ENCODE measurements around the gene ACIN1. TPM values are rescaled to one million over a fixed set of nuclear protein-coding genes. Genes with fewer than 3 reads are reported as not detected.

ACIN1 gene
- total and polyA plus RNA-seq, 2 of the 13 experiments (the other 11 are each of a cell fraction or from before 2014, with no cell fraction given): 165 to 183 TPM

GRCh38 chr14:23105348-23105824 is 10.4 kb upstream of the ACIN1 start (continued):
- TF ChIP-seq ZNF318 (CRISPR knock-in tag; IDR thresholded peaks at IDR 0.05) (0 out of 2 replicates have a peak, but pooled peaks have one; percentile 22), SP140L (CRISPR knock-in tag; IDR thresholded peaks at IDR 0.05; ENCODE audit: borderline replicate concordance) (no peak), U2AF2 (IDR thresholded peaks at IDR 0.05; ENCODE audit: low read depth, low read length) (no peak), CSRNP2 (CRISPR knock-in tag; conservative IDR thresholded peaks at IDR 0.05; ENCODE audit: low read depth) (no peak), IRF2 (CRISPR knock-in tag; IDR thresholded peaks at IDR 0.05) (0 out of 2 replicates have a peak, but pooled peaks have one; percentile 5), ZNF770 (CRISPR knock-in tag; IDR thresholded peaks at IDR 0.05) (peak; percentile 84), JUND (CRISPR knock-in tag; IDR thresholded peaks at IDR 0.05) (no peak), FIP1L1 (IDR thresholded peaks at IDR 0.05; ENCODE audit: borderline replicate concordance, insufficient read depth, low read depth, low read length) (no peak), NR3C1 (CRISPR knock-in tag; IDR thresholded peaks at IDR 0.05) (no peak), XRCC5 (optimal IDR thresholded peaks at IDR 0.05; ENCODE audit: low read length) (no peak), POLR2AphosphoS2 (IDR thresholded peaks at IDR 0.05; ENCODE audit: low read depth, low read length) (no peak), ZXDC (CRISPR knock-in tag; IDR thresholded peaks at IDR 0.05) (no peak), ZNF598 (CRISPR knock-in tag; IDR thresholded peaks at IDR 0.05; ENCODE audit: borderline replicate concordance) (no peak), ZNF572 (CRISPR knock-in tag; IDR thresholded peaks at IDR 0.05) (no peak), ZMYM3 (CRISPR knock-in tag; IDR thresholded peaks at IDR 0.05) (no peak)

Measured in HepG2 (cell line).